Lung (tissue), 12 donors: ENCODE data around the gene KCNC1. TPM values are rescaled to one million over a fixed set of nuclear protein-coding genes. Genes with fewer than 3 reads are reported as not detected.

Experiments used
- ATAC-seq: fragments of 200-7000 bp; cut with Tn5 transposase; one replicate; pipeline ENCODE4 v1.9.1; 2020; ENCODE audit warnings: moderate number of reproducible peaks; ENCODE audit not compliant: insufficient read depth, low FRiP score
- DNase-seq, 3 donors: peaks; one replicate each; pipeline ENCODE4 v3.0.0-alpha.2; 2013 to 2017
- H3K27ac ChIP-seq, 2 donors: one replicate each; pipeline ENCODE4 v1.5.1; 2013; ENCODE audit warnings: mild to moderate bottlenecking in 2 of 2, moderate library complexity in 2 of 2, control low read depth in 1 of 2, inconsistent platforms in 1 of 2, low read depth in 1 of 2, low read length in 1 of 2
- H3K27me3 ChIP-seq, 3 donors: one replicate each; pipeline ENCODE4 v1.5.1; 2013; ENCODE audit warnings: low read length in 2 of 3; ENCODE audit not compliant: control insufficient read depth in 3 of 3, insufficient read depth in 3 of 3
- H3K36me3 ChIP-seq, 4 donors: one replicate each; pipeline ENCODE4 v1.5.1; 2013; ENCODE audit warnings: low read length in 4 of 4, mild to moderate bottlenecking in 1 of 4, moderate library complexity in 1 of 4; ENCODE audit not compliant: control insufficient read depth in 4 of 4, insufficient read depth in 4 of 4
- H3K4me1 ChIP-seq, 5 donors: one replicate each; pipeline ENCODE4 v1.5.1; 2013; ENCODE audit warnings: low read length in 5 of 5, mild to moderate bottlenecking in 2 of 5, moderate library complexity in 1 of 5; ENCODE audit not compliant: control insufficient read depth in 5 of 5, insufficient read depth in 5 of 5
- H3K4me3 ChIP-seq: one replicate; pipeline ENCODE4 v1.5.1; 2013; ENCODE audit warnings: mild to moderate bottlenecking, control low read depth, moderate library complexity
- H3K9ac ChIP-seq, 2 donors: one replicate each; pipeline ENCODE4 v1.5.1; 2013; ENCODE audit warnings: low read length in 2 of 2, control low read depth in 1 of 2; ENCODE audit not compliant: insufficient read depth in 1 of 2
- H3K9me3 ChIP-seq, 4 donors: one replicate each; pipeline ENCODE4 v1.5.1; 2013; ENCODE audit warnings: low read length in 3 of 4, mild to moderate bottlenecking in 1 of 4, moderate library complexity in 1 of 4; ENCODE audit not compliant: control insufficient read depth in 4 of 4, insufficient read depth in 3 of 4
- CTCF ChIP-seq: IDR thresholded peaks from 2 replicates; pipeline ENCODE4 v1.5.1; 2012; ENCODE audit warnings: mild to moderate bottlenecking; ENCODE audit errors: control extremely low read depth, extremely low read depth
- WGBS, 2 donors: extraction: QIAGEN DNeasy Blood & Tissue Kit; methylation state at CpG; one replicate each; pipeline ENCODE4 v1.1.7; 2013; 5-methylcytosine and 5-hydroxymethylcytosine counted together
- polyA plus RNA-seq, 2 donors: library from polyadenylated mRNA; stranded (reverse); fragments of 200-250 nt; gene quantifications; one replicate each; pipeline ENCODE4 v1.2.1, GENCODE V29; 2013
- total RNA-seq, 2 donors: library from RNA; depleted of rRNA in 1 of 2; stranded (reverse); fragments of >200 nt in 1 of 2; gene quantifications; one replicate each; pipeline ENCODE4 v1.2.1, GENCODE V29; 2014 to 2021
- donor health status: control.
- donor health status: control.
- donor health status: Bipolar disorder and iron deficiency.
- donor health status: healthy.
- donor health status: DM: yes; HTN: yes; CAD: no.

The KCNC1 gene
- total and polyA plus RNA-seq, 4 donors = 0.01 TPM; not detected in 3

DNA sequence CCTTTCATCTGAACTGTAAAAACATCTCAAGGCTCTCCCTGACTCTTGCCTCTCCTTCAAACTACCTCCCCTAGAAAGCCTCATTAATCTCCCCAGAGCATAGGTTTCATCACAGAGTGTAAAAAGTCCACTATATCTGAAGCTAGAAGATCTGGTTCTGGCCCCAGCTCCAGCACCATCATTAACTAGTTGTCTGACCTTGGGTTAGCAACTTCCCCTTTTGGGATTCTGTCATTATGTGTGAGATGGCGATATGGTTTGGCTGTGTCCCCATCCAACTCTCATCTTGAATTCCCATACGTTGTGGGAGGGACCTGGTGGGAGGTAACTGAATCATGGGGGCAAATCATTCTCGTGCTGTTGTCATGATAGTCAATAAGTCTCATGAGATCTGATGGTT, 97.3 kb downstream of the KCNC1 start:
- Histone ChIP-seq H3K27me3 (no peaks in the 10 kb centered on the region), H3K27ac (no peak overlapping the region), H3K9me3 (no peaks in the 10 kb centered on the region), H3K4me3 (no peak overlapping the region), H3K9ac (no peak overlapping the region), H3K4me1 (peaks cover 0 to 8% (median 3%) of the 10 kb centered on the region in 5 donors), H3K36me3 (no peaks in the 10 kb centered on the region)
- TF ChIP-seq CTCF = no peak
- 92 to 95% methylated on average over 3 of the region's 3 CpGs for WGBS, 2 donors
- no peak for DNase-seq
- ATAC-seq = no peak

Other genes with a start within 250 kb of the KCNC1 start
- gene USH1C, start 190.4 kb upstream of the KCNC1 start, total RNA-seq = under 1 TPM; 0.11 to 0.55 TPM
- gene USH1C, start 190.4 kb upstream of the KCNC1 start, polyA plus RNA-seq = under 1 TPM; 0.10 to 0.14 TPM
- under 1 TPM in 1 of 2 donors, not detected in 1; 0.11 TPM for gene OTOG, start 187.5 kb upstream of the KCNC1 start, total RNA-seq
- gene OTOG, start 187.5 kb upstream of the KCNC1 start, polyA plus RNA-seq = not detected
- gene MYOD1, start 15.2 kb upstream of the KCNC1 start, total RNA-seq = not detected
- not detected for gene MYOD1, start 15.2 kb upstream of the KCNC1 start, polyA plus RNA-seq